HepG2 (cell line): ENCODE results near the gene XPNPEP3. TPM values are rescaled to one million over a fixed set of nuclear protein-coding genes. Genes with fewer than 3 reads are reported as not detected.
A peak's percentile ranks its signal among the peaks of the same experiment; 100 is the strongest.

Experiments used
- AGO2 ChIP-seq: fragments of 200-400 bp; formaldehyde crosslinking; optimal IDR thresholded peaks from 2 replicates; pipeline ENCODE3; 2017; ENCODE audit warnings: mild to moderate bottlenecking, low read depth, low read length, moderate library complexity
- E2F1 ChIP-seq: sonication (generic); formaldehyde crosslinking; IDR thresholded peaks from 2 replicates; pipeline ENCODE4 v1.5.0; 2020; ENCODE audit warnings: missing genetic modification reagents
- JUNB ChIP-seq: sonication (generic); formaldehyde crosslinking; IDR thresholded peaks from 2 replicates; pipeline ENCODE4 v1.8.0; 2022; ENCODE audit warnings: missing genetic modification reagents, mild to moderate bottlenecking, borderline replicate concordance
- LRRFIP1 ChIP-seq: sonication (generic); formaldehyde crosslinking; conservative IDR thresholded peaks from 2 replicates; pipeline ENCODE4 v1.4.0; 2020; ENCODE audit warnings: missing genetic modification reagents
- NFIC ChIP-seq: IDR thresholded peaks from 2 replicates; pipeline ENCODE4 v1.6.1; 2012; ENCODE audit warnings: mild to moderate bottlenecking, low read length, inconsistent platforms
- RBFOX2 ChIP-seq: fragments of 200-400 bp; formaldehyde crosslinking; IDR thresholded peaks from 2 replicates; pipeline ENCODE4 v1.6.1; 2017; ENCODE audit warnings: low read depth, mild to moderate bottlenecking, low read length
- ZBTB3 ChIP-seq: sonication (generic); formaldehyde crosslinking; IDR thresholded peaks from 2 replicates; pipeline ENCODE4 v1.4.0; 2020; ENCODE audit warnings: low read depth, mild to moderate bottlenecking, moderate library complexity, missing genetic modification reagents, borderline replicate concordance
- ZBTB33 ChIP-seq: sonication (generic); formaldehyde crosslinking; IDR thresholded peaks from 2 replicates; pipeline ENCODE4 v1.4.0; 2020; ENCODE audit warnings: missing genetic modification reagents
- ZNF142 ChIP-seq: sonication (generic); formaldehyde crosslinking; IDR thresholded peaks from 2 replicates; pipeline ENCODE4 v1.4.0; 2020; ENCODE audit warnings: missing genetic modification reagents
- ZNF274 ChIP-seq: sonication (generic); formaldehyde crosslinking; IDR thresholded peaks from 2 replicates; pipeline ENCODE4 v1.5.1; 2020; ENCODE audit warnings: mild to moderate bottlenecking, missing genetic modification reagents
- ZNF564 ChIP-seq: sonication (generic); formaldehyde crosslinking; IDR thresholded peaks from 2 replicates; pipeline ENCODE4 v1.8.1; 2023; ENCODE audit warnings: mild to moderate bottlenecking, missing genetic modification reagents
- ZNF619 ChIP-seq: sonication (generic); formaldehyde crosslinking; IDR thresholded peaks from 2 replicates; pipeline ENCODE4 v1.4.0; 2020; ENCODE audit warnings: mild to moderate bottlenecking, missing genetic modification reagents
- ZNF781 ChIP-seq: sonication (generic); formaldehyde crosslinking; IDR thresholded peaks from 2 replicates; pipeline ENCODE4 v1.5.1; 2020; ENCODE audit warnings: borderline replicate concordance, mild to moderate bottlenecking, missing genetic modification reagents; ENCODE audit errors: not compliant biosample characterization
- polyA plus RNA-seq, 8 experiments: library from polyadenylated mRNA; depleted of rRNA in 3 of 8; stranded (reverse) in 7 of 8; unstranded in 1 of 8; fragments of >200 nt; fragmentation: Illumina TruSeq in 4 of 8; extraction: Trizol in 4 of 8; gene quantifications; 2 replicates each; pipeline versions ENCODE4 v1.2.1 to v1.2.3, GENCODE V29; 2011 to 2016; ENCODE audit warnings: low read depth in 4 of 8, missing spikeins in 1 of 8, mixed read lengths in 1 of 8; ENCODE audit not compliant: insufficient read depth in 1 of 8
- total RNA-seq, 5 experiments: library from RNA; depleted of rRNA; stranded (reverse); fragments of >200 nt; fragmentation: Illumina TruSeq; extraction: Trizol; gene quantifications; 2 replicates each; pipeline ENCODE4 v1.2.3, GENCODE V29; 2016; ENCODE audit warnings: low read depth in 1 of 5
- TF ChIP-seq, protein P1 (sequence below): sonication (generic); formaldehyde crosslinking; IDR thresholded peaks from 2 replicates; pipeline ENCODE4 v1.8.0; 2022; ENCODE audit warnings: low read depth, missing genetic modification reagents

Gene XPNPEP3
- total and polyA plus RNA-seq, 2 of the 13 experiments (the other 11 are each of a cell fraction or from before 2014, with no cell fraction given): 10.3 to 14.0 TPM

DNA sequence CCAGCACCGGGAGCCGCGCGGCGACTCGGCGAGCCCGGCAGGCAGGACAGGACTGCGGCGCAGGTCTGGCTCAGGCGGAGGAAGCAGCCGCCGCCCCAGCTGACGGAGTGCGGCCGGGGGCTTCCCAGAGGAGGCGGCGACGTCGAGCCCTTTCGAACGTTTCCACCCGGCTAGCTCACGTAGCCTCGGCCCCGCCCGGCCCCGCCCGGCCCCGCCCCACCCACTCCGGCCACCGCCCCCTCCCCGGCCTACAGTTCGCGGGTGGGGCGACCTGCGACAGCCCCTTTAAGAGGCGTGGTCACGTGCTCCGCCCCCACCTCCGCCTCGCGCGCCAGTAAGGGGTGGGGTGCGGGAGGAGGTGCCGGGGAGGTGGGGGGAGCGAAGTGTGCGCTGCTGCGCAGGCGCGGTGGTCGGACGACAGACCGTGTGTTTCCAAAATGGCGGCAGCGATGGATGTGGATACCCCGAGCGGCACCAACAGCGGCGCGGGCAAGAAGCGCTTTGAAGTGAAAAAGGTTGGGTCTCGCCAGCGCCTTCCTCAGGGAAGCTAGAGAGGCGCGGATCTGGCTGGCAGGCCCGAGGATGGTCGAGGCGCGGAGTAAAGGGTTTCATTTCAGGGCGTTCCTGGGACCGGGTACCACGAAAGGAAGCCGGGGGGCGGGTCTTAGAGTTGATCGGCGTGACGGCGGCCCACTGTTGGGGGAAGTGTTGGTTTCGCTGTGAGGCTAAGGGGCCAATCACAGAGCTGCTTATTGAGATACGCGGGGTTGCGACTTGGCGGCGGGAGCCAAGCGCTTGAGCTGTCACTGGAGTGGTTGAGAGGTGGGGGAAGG lies 94.2 kb downstream of the XPNPEP3 start, which contains the start of gene RBX1 (continued):
- TF ChIP-seq JUNB (CRISPR knock-in tag) (no peak), ZNF142 (CRISPR knock-in tag) (peak; percentile 85; the same call in 1 of the 2 replicates), ZNF564 (peak; percentile 56; the same call in 1 of the 2 replicates), ZNF274 (CRISPR knock-in tag) (no peak; the same call in 1 of the 2 replicates), ZBTB33 (CRISPR knock-in tag) (peak; percentile 53; the same call in 1 of the 2 replicates), E2F1 (CRISPR knock-in tag) (0 out of 2 replicates have a peak, but pooled peaks have one; percentile 40), AGO2 (peak; percentile 69), ZNF619 (CRISPR knock-in tag) (no peak; the same call in 1 of the 2 replicates), ZBTB3 (CRISPR knock-in tag) (0 out of 2 replicates have a peak, but pooled peaks have one; percentile 62), ZNF781 (CRISPR knock-in tag) (peak; percentile 59), LRRFIP1 (CRISPR knock-in tag) (no peak), RBFOX2 (peak; percentile 88), NFIC (no peak)
- TF ChIP-seq, protein P1, sequence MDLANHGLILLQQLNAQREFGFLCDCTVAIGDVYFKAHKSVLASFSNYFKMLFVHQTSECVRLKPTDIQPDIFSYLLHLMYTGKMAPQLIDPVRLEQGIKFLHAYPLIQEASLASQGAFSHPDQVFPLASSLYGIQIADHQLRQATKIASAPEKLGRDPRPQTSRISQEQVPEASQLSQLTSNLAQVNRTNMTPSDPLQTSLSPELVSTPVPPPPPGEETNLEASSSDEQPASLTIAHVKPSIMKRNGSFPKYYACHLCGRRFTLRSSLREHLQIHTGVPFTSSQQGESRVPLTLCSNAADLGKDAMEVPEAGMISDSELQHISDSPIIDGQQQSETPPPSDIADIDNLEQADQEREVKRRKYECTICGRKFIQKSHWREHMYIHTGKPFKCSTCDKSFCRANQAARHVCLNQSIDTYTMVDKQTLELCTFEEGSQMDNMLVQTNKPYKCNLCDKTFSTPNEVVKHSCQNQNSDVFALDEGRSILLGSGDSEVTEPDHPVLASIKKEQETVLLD (CRISPR knock-in tag): 0 out of 2 replicates have a peak, but pooled peaks have one; percentile 52
